ENCODE results near the gene LBH. TPM values are rescaled to one million over a fixed set of nuclear protein-coding genes. Genes with fewer than 3 reads are reported as not detected.

Gene LBH
- total RNA-seq, 4 donors from 2014 or later = 14.9 to 41.1 (median 30.0) TPM

GRCh38 chr2:30287190-30287840 lies 56.0 kb downstream of the LBH start:
- Histone ChIP-seq H3K4me1 (peaks cover 4% of the 10 kb centered on the region), H3K4me3 (no peak overlapping the region), H3K36me3 (no peaks in the 10 kb centered on the region), H3K9me3 (no peaks in the 10 kb centered on the region), H3K27ac (no peak overlapping the region), H3K27me3 (no peaks in the 10 kb centered on the region)
- TF ChIP-seq POLR2AphosphoS5 (IDR thresholded peaks at IDR 0.05) = no peak
- no peak for TF ChIP-seq CTCF (IDR thresholded peaks at IDR 0.05)
- TF ChIP-seq EP300 (IDR thresholded peaks at IDR 0.05) = no peak
- no peak for TF ChIP-seq POLR2A (IDR thresholded peaks at IDR 0.05)
- WGBS = 96% methylated on average over 1 of the region's 1 CpG
- DNase-seq (ENCODE audit: low spot score in 2 of 2) = no peak

- no peaks in the 10 kb centered on the region for H3K36me3 ChIP-seq
- H3K4me1 ChIP-seq = peaks cover 5% of the 10 kb centered on the region
- TF ChIP-seq POLR2AphosphoS5 (IDR thresholded peaks at IDR 0.05) (no peak), CTCF (IDR thresholded peaks at IDR 0.05) (no peak), EP300 (IDR thresholded peaks at IDR 0.05) (no peak), POLR2A (IDR thresholded peaks at IDR 0.05) (no peak)
- WGBS = 54% methylated on average over 4 of the region's 4 CpGs
- H3K4me3 ChIP-seq = no peak overlapping the region
- no peak overlapping the region for H3K27ac ChIP-seq
- no peak for DNase-seq (ENCODE audit: low spot score in 2 of 2)
- no peaks in the 10 kb centered on the region for H3K27me3 ChIP-seq
- H3K9me3 ChIP-seq = no peaks in the 10 kb centered on the region
These were observed 56.7 kb downstream of the LBH start for GRCh38 chr2:30287857-30288513.

GRCh38 chr2:30288561-30288960 lies 57.2 kb downstream of the LBH start:
- DNase-seq (ENCODE audit: low spot score in 2 of 2) = no peak

GRCh38 chr2:30293303-30293921 lies 62.1 kb downstream of the LBH start:
- DNase-seq (ENCODE audit: low spot score in 2 of 2) = no peak
- TF ChIP-seq POLR2A (IDR thresholded peaks at IDR 0.05) (no peak), EP300 (IDR thresholded peaks at IDR 0.05) (peak; percentile 68), CTCF (IDR thresholded peaks at IDR 0.05) (no peak), POLR2AphosphoS5 (IDR thresholded peaks at IDR 0.05) (no peak)
- Histone ChIP-seq H3K27ac (no peak overlapping the region), H3K27me3 (no peaks in the 10 kb centered on the region), H3K36me3 (no peaks in the 10 kb centered on the region), H3K4me1 (peaks cover 7% of the 10 kb centered on the region), H3K9me3 (no peaks in the 10 kb centered on the region), H3K4me3 (no peak overlapping the region)
- 69% methylated on average over 12 of the region's 12 CpGs for WGBS

More at GRCh38 chr2:30288561-30288960, 57.2 kb downstream of the LBH start:
- TF ChIP-seq CTCF (IDR thresholded peaks at IDR 0.05) (no peak), POLR2A (IDR thresholded peaks at IDR 0.05) (no peak), POLR2AphosphoS5 (IDR thresholded peaks at IDR 0.05) (no peak), EP300 (IDR thresholded peaks at IDR 0.05) (no peak)
- Histone ChIP-seq H3K27me3 (no peaks in the 10 kb centered on the region), H3K36me3 (no peaks in the 10 kb centered on the region), H3K4me3 (no peak overlapping the region), H3K9me3 (no peaks in the 10 kb centered on the region), H3K27ac (no peak overlapping the region), H3K4me1 (peaks cover 9% of the 10 kb centered on the region)
- 36% methylated on average over 2 of the region's 2 CpGs for WGBS

DNA sequence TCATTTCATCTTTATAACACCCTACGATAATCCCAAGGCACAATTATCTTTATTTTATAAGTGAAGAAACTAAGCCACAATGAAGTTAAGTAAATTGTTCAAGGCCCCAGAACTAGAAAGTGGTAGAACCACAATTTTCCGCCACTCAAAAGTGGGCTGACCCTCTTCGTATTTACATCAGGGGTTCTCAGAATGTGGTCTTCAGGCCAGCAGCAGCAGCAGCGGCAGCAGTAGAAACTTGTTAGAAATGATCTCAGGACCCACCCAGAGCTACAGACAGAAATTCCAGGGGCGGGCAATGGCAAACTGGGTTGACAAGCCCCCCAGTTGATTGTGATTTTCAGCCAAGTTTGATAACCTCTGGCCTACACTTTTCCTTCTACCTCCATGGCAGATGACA lies 62.8 kb downstream of the LBH start:
- DNase-seq (ENCODE audit: low spot score in 2 of 2) = no peak
- H3K36me3 ChIP-seq = no peaks in the 10 kb centered on the region
- no peaks in the 10 kb centered on the region for H3K27me3 ChIP-seq
- TF ChIP-seq POLR2A (IDR thresholded peaks at IDR 0.05) (no peak), CTCF (IDR thresholded peaks at IDR 0.05) (no peak), EP300 (IDR thresholded peaks at IDR 0.05) (no peak), POLR2AphosphoS5 (IDR thresholded peaks at IDR 0.05) (no peak)
- H3K27ac ChIP-seq = no peak overlapping the region
- no peaks in the 10 kb centered on the region for H3K9me3 ChIP-seq
- 95% methylated on average over 5 of the region's 5 CpGs for WGBS
- H3K4me1 ChIP-seq = peaks cover 7% of the 10 kb centered on the region
- H3K4me3 ChIP-seq = no peak overlapping the region
